Stimulated activated CD4-positive, alpha-beta T cell treated with anti-CD3 and anti-CD28 coated beads, Interleukin-4, amount 100 ng/mL, for 24 hours (primary cell): Measurements from ENCODE around the gene IGFL4.

ENCODE experiments used
- DNase-seq: peaks from one replicate; pipeline ENCODE4 v3.0.0-alpha.2; 2020

The IGFL4 gene

GRCh38 chr19:46040952-46041500, at the start of gene IGFL4:
Gene IGFL4 (minus strand): TSS chr19:46041002. CDS start chr19:46040962, 40 bp downstream.
- DNase-seq: no peak

DNA sequence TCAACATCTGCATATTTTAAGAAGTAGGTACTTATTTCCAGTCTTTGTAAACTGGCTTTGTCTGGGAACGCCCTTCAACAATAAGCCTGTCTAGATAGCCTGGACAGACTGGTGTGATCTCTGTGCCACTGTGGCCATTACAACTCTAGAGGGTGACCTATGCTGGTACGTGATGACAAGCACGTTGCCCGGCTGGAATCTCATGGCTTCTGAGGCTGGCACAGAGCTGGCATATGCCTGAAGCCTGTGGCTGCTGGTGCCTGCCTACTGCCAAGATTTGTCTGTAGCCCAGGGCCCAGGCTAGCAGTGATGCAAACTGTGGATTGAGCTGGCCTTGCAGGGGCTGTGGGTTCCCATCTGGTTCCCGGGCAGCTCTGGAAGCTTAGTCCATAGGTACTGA, 49.6 kb upstream of the IGFL4 start:
- DNase-seq: no peak

DNA sequence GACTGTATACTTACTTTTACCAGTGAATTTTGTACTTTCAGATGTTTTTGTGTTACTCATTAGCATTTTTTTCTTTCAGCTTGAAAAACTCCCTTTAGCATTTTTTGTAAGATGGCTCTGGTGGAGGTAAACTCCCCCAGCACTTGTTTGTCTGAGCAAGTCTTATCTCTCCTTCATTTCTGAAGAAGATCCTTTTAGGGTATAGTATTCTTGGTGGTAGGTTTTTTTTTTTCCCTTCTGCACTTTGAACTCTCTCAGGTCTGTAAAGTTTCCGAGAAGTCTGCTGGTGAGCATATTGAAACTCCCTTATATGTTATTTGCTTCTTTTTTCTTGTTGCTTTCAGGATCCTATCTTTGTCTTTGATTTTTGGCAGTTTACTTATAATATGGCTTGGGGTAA, 48.6 kb upstream of the IGFL4 start:
- DNase-seq: no peak

- DNase-seq: no peak
Observed at GRCh38 chr19:46088101-46088500, 47.3 kb upstream of the IGFL4 start.

DNA sequence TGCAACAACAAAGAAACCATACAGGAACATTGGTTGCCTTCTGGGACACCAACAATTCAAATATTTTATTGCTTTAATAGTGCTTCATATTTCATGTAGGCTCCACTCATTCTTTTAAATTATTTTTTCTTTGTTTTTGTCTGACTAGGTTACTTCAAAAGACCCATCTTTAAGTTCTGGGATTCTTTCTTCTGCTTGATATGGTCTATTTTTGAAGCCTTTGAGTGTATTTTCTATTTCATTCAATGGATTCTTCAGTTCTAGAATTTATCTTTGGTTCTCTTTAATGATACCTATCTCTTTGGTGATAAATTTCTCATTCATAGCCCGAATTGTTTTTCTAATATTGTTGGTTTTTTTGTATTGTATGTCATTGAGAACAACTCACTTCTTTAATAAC, 45.1 kb upstream of the IGFL4 start:
- no peak for DNase-seq

GRCh38 chr19:46082728-46083050, 41.9 kb upstream of the IGFL4 start:
- DNase-seq: no peak

DNA sequence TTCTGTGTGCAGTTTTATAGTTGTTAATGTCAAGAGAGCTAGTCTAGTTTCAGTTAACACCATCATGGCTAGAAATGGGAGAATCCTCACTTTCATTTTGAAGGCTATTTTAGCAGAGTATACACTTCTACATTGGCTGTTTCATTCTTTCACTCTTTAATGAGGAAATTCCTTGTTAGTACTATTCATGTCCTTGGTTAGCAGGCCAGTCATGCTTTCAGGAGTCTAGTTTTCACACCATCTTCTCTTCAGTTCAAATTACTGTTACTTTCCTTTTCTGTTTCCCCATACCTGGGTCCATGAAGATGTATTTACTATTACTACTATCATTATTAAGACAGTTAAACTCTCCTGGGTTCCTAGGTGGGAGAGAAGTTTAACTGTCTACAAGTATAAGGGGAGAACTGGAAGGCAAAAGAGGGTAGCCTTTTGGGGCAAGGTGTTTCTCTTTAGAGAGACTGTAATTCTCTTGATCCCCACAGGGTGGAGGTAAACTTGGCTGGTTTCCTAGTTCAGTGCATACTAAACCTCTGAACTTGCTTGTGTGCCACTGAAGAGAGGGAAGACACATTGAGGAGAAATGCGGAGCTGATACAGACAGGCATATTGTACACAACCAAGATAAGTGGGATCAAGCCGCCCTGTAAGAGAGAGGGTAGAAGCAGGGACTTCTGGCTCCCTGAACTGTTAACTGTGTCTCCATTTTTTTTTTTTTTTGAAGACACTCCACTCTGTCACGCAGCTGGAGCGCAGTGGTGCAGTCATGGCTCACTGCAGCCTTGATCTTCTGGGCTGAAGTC, 41.3 kb upstream of the IGFL4 start:
- DNase-seq: peak; percentile 14

GRCh38 chr19:46080561-46080960, 39.8 kb upstream of the IGFL4 start:
- DNase-seq: no peak

DNA sequence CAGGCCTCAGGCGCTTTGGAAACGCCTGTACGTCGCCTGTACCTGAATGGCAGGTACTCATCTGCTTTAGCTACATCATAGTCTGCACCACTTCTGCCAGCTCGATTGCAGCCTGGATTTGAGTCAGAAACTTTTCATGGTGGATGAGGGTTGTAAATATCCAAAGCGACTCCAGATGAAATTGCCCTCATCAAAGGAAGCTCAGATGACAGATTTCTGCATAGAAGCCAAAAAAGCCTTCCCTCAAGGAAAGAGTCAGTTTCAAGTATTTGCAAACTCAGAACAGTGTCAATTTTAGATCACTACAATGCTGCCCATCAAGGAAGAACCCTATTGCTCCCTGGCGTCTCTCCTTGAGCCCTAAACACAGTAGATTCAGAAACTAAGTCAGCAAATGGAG, 38.8 kb upstream of the IGFL4 start:
- DNase-seq: no peak

DNA sequence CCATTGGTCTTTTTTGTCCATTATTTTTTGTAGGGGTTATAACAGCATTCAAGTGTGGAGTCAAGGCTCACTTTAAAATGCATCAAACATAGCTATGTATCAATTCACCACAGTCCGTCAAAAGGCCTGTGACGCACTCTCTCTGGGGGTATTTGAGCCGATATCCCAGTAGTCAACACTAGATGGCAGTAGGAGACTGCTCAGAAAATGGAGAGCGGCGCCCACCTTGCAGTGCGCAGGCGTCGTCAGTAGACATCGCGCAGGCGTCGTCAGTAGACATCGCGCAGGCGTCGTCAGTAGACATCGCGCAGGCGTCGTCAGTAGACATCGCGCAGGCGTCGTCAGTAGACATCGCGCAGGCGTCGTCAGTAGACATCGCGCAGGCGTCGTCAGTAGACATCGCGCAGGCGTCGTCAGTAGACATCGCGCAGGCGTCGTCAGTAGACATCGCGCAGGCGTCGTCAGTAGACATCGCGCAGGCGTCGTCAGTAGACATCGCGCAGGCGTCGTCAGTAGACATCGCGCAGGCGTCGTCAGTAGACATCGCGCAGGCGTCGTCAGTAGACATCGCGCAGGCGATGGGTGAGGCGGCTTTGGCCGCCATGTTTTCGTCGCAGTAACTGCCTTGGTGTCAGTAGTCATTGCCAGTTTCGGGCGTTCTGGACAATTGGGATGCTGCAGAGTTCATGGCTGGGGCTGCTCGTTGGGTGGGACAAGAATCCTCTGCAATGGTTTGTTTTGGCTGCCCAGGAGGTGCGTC, 38.0 kb upstream of the IGFL4 start:
- DNase-seq: peak; percentile 26

- no peak for DNase-seq
Observed at GRCh38 chr19:46077815-46078167, 37.0 kb upstream of the IGFL4 start.

GRCh38 chr19:46076951-46077814, 36.4 kb upstream of the IGFL4 start:
- peak; percentile 34 for DNase-seq

DNA sequence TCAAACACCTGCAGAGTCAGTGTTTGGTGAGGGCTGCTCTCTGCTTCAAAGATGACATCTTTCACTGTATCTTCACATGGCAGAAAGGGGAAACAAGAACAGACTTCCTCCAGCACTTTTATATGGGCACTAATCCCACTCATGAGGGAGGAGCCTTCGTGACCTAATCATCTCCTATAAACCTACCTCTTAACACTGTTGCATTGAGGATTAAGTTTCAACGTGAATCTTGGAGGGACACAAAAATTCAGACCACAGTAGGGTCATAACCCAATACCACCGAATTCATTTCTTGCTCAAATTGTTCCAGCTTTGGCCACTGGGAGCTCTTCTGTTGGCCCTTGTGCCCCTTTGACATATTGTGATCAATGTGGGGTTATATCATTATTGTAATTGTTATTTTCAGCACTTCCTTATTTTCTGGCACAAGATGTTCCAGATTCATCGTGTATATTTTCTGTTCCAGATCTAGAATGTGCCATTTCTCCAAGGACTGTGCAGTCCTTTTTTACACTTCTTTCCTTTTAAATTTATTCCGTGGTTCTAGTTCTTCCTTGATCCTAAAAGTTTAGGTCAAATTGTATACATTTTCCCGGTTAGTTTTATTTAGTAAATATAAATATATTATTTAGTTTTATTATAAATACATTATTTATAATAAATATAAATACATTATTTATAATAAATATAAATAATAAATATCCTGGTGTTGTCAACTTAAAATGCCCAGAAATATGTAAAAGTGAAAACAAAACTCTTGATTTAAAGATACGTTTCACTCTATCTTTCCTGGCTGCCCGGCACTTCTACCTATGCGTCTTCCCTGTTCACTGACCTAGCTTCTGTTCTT, 35.5 kb upstream of the IGFL4 start:
- no peak for DNase-seq

DNA sequence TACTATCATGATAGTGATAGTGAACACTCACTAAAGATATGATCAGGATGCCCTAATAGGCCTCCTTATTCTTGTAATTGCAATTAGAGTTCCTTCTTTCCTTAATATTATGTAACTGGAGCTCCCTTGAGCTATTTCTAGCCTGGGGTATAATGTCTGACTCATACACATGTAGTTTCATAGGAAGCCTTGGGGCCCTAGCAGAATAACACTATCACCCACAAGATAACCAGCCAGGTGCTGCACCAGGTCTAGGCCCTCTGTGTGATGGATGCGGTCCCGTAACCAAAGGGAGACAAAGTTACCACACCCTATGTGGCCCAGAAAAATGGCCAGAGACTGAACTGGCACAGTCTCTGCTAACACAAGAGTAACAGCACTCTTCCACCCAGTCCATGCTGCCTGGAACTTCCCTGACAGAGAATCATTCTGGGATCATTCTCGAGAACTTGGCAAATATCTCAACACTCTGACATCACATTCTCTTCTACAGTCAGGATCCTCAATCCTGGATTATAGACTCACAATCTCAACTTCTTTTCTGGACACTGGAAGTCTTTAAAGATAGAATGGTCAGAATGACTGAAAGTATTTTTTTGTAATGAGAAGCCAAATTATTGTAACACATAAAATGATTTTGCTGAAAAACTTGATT, 32.6 kb upstream of the IGFL4 start:
- DNase-seq: no peak

DNA sequence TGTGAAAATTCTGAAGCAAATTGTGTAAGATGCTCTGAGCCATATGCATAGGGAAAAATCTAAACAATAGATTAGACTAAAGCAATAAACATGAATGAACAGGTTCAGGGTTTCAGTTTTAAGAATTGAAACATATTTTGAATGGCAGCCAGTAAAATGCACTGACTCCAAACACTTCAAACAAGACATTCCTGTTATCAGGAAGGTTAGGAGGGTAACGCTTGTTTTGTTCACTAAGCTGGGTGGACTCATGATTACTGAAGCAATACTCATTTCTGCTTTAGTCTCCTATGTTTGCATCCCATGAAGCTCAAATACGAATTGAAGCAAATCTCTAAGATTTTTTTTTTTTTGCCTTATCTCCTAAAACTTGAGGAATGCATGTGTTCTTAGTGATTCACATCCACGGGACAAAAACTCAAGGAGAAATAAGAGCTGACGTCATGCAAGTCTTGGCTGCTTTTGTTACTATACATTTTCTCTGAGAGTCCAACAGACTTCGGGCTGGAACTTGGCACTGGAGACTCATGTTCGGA, 29.1 kb upstream of the IGFL4 start:
- DNase-seq: no peak

DNA sequence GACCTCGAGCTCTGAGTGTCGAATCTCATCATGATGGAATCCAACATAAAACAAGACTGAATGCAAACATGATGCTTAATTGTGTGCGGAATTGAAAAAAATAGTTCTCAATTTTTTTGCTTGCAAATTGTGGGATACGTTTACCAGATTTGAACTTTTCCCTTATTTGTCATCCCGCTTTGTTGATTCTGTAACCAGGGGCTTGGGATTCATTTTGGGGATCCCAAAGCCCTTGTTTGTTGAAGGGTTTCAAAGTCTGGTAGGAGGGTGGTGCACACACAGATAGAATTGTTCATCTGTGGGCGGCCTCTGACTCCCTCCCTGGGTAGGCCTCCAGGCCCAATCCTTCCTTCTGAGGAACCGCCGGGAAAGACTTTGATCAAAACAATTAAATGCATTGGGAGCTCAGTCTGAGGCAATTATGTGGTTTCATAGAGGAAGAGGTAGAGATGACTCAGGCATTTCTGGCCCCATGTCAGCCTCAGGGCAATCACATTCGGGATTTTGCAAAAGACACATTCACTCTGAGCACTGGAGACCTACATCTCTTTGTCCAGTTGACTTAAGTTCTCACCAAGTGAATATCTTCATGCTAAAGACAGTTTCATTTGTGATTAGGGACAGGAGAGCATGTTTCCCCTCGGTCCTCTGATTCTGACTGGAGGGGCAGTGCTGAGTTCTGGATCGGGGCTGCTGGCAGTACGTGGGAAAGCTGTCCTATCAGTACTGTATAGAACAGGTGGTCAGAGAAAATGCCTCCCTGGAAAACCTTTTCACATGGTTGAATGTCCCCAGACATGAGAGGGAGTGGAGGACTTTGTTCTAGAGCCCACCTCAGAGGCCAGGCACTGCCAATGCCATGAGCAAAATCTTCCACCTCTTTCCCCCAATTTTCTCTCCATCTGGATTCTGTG, 27.8 kb upstream of the IGFL4 start:
- DNase-seq: no peak

DNA sequence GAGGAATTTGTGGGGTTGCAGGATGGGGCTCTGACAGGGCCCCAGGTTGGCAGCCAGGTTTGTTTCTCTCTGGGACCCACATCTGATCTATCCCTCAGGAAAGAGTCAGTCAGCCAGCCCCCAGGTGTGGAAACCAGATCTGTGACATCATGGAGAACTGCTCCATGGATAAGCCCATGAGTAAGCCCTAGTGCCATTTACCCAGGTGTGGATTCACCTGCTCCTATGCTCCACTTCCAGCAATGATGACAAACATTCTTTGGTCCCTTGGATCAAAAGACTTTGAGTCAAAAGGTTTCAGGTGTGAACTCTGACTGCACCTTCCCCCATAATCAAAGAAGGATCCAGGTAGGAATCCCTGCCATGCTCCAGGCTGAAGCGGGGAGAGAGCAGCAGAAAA, 26.9 kb upstream of the IGFL4 start:
- no peak for DNase-seq

- DNase-seq: no peak
Observed at GRCh38 chr19:46066471-46066870, 25.7 kb upstream of the IGFL4 start.

DNA sequence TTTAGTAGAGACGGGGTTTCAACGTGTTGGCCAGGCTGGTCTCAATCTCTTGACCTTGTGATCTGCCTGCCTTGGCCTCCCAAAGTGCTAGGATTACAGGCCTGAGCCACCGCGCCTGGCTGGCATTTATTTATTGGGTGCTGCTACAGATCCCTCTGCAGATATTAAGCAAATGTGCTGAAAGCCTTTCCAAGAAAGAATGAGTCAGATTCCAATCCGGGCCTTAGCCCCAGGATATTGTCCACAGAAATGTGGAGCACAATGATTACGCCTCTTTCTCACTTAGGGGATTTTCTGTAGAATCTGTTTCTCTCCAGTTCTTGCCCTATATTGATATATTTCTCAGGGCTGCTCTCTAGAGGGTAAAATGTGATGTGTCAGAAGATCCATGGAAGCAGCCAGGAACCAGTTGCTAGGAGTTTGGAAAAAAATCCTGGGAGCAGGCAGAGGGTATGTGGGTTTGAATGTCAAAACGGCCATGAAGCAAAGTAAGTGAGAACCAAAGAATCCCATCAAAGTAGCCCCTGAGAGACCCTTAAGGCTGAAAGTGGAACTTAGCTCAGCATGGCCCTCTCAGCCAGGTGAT, 24.8 kb upstream of the IGFL4 start:
- no peak for DNase-seq

DNA sequence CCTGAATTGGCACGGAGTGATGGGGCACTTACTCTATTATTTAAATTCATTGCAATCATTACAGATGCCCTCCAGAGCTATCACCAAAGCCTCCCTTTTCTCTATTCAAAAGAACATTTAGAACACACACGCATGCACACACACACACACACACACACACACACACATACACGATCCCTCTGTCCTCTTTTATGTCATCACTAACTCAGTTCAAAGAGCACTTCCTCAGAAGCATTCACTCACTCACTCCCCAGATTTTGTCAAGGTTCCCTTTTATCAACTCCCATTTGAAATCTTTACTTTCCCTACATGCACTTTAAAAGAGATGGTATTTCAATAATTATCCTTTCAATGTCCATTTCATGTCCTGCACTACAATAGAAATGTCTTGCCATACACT, 22.4 kb upstream of the IGFL4 start:
- DNase-seq: no peak
